Fibroblast of skin of abdomen (primary cell): Measurements from ENCODE around the gene RNF112.

ENCODE experiments used
- DNase-seq: peaks from one replicate; pipeline ENCODE4 v3.0.0-alpha.2; 2013

Gene RNF112

GRCh38 chr17:19388791-19389785 lies 21.9 kb upstream of the RNF112 start:
- DNase-seq: peak; percentile 34

GRCh38 chr17:19390951-19391350 lies 20.1 kb upstream of the RNF112 start:
- no peak for DNase-seq

DNA sequence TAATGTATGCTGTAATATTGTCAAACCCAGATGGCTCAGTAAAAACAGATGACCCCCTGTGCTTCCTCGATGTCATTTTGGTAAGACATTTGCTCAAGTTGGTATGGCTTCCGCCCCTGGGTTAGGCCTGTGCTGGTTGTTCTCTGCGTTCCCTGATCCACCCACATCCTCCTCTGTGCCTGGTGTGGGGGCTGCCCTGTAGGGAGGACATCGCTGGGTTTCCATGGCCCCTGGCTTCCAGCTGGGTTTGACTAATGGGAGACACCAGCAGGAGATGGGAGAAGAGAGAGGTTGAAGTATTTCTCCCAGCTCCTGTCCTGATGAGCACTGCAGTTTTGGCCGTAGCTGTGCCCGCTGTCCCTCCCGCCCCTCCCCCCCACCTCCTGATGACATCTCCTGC lies 19.6 kb upstream of the RNF112 start:
- no peak for DNase-seq

- no peak for DNase-seq
These were observed 18.7 kb upstream of the RNF112 start for GRCh38 chr17:19392303-19392702.

GRCh38 chr17:19397556-19398041 lies 13.4 kb upstream of the RNF112 start:
- DNase-seq: no peak

DNA sequence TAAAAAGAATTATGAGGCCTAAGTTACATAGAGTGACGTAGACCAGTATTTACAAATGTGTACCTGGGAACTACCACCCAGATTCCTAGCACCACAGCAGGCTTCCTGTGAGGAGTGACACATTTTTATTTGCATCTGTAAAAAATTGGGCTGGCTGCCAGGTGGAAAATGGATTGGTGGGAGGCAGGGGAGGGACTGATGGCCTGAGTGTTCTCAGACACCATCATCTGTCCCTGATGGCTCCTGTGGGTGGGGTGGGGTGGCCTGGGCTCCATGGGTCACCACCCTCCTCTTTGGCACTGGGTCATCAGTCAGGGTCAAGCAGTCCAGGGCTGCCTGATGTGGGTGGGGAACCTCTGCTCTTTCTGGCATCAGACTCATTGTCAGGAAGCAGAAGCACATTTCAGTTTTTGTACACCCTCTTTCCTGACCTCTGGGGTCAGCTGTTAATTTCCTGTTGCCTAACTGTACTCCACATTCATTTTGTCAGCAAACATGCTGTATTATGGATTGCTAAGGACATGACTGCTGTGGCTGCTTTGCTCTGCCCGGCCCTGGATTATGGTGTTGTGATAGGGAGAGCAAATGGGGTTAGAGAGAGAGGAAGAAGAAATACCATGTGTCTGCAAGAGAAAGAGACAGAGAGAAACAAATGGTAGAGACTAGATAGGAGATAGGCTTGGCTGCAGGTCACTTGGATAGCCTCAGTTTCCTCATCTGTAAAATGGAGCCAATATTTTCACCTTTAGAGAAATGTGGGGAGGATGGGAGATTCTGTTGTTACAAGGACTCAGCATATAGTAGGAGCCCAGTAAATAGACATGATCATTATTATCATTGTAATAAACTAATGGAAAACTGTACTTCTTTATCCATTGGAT lies 12.5 kb upstream of the RNF112 start:
- no peak for DNase-seq

GRCh38 chr17:19399750-19400450 lies 11.1 kb upstream of the RNF112 start:
- DNase-seq: no peak

GRCh38 chr17:19401321-19402010 lies 9.6 kb upstream of the RNF112 start:
- DNase-seq: no peak

DNA sequence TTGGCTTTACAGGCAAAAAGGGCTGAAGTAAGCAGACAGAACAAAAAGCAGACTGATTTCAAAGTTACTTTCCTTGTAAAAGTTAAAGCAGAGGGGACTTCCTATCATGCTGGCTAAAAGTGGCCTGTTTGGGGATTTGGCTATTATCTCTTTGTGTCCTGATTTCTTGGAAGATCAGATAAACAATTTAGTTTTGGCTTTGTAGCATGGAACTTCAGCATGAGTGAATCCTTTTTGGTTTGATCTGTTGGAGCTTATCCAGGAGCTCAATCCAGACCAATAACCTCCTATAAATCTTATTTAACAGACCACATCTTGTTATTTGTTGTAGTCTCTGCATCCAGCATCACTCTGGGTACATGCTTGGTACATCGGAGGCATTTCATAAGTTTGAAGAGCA lies 8.9 kb upstream of the RNF112 start:
- no peak for DNase-seq

- DNase-seq: no peak
These were observed 8.0 kb upstream of the RNF112 start for GRCh38 chr17:19403021-19403420.

DNA sequence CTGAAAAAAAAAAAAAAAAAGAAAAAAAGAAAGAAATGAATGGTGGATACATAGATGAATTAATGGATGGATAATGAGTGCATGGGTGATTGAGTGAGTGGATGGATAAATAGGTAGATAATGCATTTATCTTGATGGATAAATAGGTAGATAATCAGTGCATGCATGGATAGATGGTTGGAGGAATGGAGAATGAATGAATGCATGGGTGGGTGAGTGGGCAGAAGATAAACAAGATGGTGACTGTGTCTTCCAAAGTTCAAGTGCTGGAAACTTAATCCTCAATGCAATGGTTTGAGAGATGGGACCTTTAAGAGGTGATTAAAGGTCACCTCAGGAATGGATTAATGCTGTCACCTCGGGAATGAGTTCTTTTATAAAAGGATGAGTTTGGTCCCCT lies 6.8 kb upstream of the RNF112 start:
- DNase-seq: no peak

GRCh38 chr17:19405114-19405513 lies 5.9 kb upstream of the RNF112 start:
- no peak for DNase-seq

- DNase-seq: no peak
These were observed 3.3 kb upstream of the RNF112 start for GRCh38 chr17:19407601-19408345.

DNA sequence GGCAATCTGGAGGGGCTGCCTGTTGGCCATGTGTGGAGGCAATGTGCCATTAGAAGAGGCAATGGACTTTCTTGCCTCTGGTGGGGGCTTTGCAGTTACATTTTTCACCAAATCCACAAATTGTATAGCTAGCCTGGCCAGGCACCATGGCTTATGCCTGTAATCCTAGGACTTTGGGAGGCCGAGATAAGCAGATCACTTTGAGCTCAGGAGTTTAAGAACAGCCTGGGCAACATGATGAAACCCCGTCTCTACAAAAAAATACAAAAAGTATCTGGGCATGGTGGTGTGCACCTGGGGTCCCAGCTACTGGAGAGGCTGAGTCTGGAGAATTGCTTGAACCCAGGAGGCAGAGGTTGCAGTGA lies 2.7 kb upstream of the RNF112 start:
- DNase-seq: no peak

DNA sequence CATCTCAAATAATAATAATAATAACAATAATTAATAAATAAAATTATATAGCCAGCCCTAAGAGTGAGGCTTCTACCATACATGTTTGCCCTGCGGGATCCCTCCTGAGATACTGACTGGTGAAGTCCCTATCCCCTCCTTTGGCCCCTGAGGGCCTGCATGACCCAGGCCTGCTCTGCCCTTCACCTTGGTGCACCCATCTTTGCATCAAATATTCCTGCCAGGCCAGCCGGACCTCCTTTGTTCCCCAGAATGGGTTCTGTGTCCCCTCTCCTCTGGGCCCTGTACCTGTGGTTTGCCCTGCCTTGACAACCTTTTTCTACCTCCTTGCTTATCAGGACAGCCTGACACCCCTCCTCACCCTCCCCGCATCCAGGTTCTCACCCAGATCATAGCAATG lies 2.0 kb upstream of the RNF112 start:
- DNase-seq: no peak

DNA sequence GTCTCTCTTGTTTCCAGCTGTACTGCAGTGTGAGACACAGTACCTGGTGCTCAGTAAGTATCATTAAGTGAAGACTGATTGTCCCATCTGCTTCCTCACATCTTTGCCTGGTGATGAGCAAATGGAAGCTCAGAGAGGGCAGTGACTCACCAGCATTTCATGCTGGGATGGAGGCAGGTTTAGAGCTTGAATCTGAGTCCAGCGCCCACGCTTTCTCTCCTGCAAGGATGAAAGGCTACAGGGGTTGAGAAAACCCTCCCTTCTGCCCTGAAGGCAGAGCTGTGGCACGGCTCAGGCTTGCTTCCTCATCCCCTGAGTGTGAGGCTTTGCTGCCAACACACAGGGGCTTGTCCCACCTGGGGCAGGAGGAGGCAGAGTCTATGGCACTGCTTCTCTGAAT lies 1.5 kb upstream of the RNF112 start:
- peak; percentile 63 for DNase-seq

DNA sequence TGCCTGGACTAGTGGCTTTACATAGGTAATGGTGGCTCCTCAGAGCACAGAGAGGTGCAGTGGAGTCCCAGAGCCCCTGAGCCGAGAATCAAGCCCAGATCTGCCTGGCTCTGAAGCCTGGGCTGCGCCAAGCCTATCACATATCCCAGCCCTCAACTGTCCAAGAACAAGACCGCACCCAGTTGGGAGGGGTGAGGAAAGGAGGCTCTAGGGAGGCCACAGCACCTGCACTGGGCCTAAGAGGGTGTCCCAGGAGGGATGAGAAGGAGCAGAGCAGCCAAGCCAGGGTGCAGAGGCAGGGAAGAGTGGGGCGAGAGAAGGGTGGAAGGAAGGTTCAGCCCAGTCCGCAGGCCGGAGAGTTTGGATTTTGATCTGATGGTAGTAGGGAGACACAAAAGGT lies 941 bp upstream of the RNF112 start:
- DNase-seq: no peak

DNA sequence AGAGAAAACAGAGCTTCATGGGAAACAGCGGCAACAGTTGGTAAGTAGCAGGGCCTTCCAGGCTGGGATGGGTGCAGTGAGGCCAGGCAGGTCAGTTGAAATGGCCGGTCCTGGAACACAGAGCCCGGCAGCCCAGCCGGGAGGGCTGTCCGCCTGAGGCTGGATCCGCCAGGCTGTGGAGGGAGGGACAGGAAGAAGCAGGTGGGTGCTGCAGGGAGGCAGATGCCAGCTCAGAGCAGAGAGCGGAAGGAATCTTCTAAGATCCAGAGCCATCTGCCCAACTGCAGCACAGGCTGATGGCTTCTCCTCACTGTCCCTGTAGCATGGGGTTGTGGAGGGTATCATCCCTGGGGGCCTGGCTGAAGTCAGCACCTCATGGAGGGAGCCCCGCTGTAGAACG lies 599 bp downstream of the RNF112 start:
- DNase-seq: no peak

- DNase-seq: no peak
These were observed 1.5 kb downstream of the RNF112 start for GRCh38 chr17:19412510-19412909.

- no peak for DNase-seq
These were observed 2.0 kb downstream of the RNF112 start for GRCh38 chr17:19412984-19413383.

DNA sequence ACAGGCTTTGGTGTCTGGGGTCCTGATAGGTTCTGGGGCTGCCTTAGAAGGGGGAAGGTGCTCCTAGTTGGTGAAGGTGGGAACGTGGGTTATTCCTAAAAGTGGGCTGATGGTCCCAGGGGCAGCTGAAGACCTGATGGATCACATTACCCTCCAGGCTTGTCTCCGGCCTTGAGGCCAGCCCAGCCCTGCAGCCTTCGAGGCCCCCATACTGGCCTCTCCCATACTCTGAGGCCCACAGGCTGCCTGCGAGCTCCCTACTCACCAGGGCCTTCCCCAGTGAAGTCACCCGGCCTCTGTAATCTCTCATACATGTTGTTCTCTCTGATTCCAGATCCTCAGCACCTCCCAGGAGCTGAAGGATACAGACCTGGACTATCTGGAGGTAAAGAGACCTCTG lies 2.7 kb downstream of the RNF112 start:
- no peak for DNase-seq
